NCI-H1105 (cell line): Measurements from ENCODE around the gene NFASC.

Source experiments
- DNase-seq: peaks from one replicate; lab custom pipeline; 2025; lab: John Stamatoyannopoulos, UW

NFASC gene

GRCh38 chr1:205009670-205010069 is 139.0 kb downstream of the NFASC start:
- no peak for DNase-seq

GRCh38 chr1:205012391-205013140 is 141.9 kb downstream of the NFASC start:
- DNase-seq: no peak

GRCh38 chr1:205013683-205014367 is 143.2 kb downstream of the NFASC start:
- DNase-seq: peak; percentile 67

- no peak for DNase-seq
Observed at GRCh38 chr1:205014783-205015182, 144.1 kb downstream of the NFASC start.

GRCh38 chr1:205015241-205015640 is 144.6 kb downstream of the NFASC start:
- DNase-seq: no peak

GRCh38 chr1:205016075-205016474 is 145.4 kb downstream of the NFASC start:
- DNase-seq: no peak

GRCh38 chr1:205016584-205016983 is 145.9 kb downstream of the NFASC start:
- DNase-seq: no peak

- no peak for DNase-seq
Observed at GRCh38 chr1:205017001-205017400, 146.3 kb downstream of the NFASC start.

GRCh38 chr1:205017766-205018165 is 147.1 kb downstream of the NFASC start:
- DNase-seq: no peak

GRCh38 chr1:205018381-205018780 is 147.7 kb downstream of the NFASC start:
- no peak for DNase-seq

GRCh38 chr1:205020466-205020865 is 149.8 kb downstream of the NFASC start:
- no peak for DNase-seq

- no peak for DNase-seq
Observed at GRCh38 chr1:205024679-205025078, 154.0 kb downstream of the NFASC start.

- no peak for DNase-seq
Observed at GRCh38 chr1:205025239-205025638, 154.6 kb downstream of the NFASC start.

- DNase-seq: no peak
Observed at GRCh38 chr1:205026181-205026580, 155.5 kb downstream of the NFASC start.

GRCh38 chr1:205028390-205028789 is 157.7 kb downstream of the NFASC start:
- DNase-seq: no peak

- DNase-seq: no peak
Observed at GRCh38 chr1:205028924-205029323, 158.3 kb downstream of the NFASC start.

- no peak for DNase-seq
Observed at GRCh38 chr1:205030241-205030640, 159.6 kb downstream of the NFASC start.

GRCh38 chr1:205030896-205031295 is 160.2 kb downstream of the NFASC start:
- no peak for DNase-seq

- no peak for DNase-seq
Observed at GRCh38 chr1:205032508-205032907, 161.8 kb downstream of the NFASC start.

- no peak for DNase-seq
Observed at GRCh38 chr1:205037539-205037938, 166.9 kb downstream of the NFASC start.

GRCh38 chr1:205038132-205038786 is 167.6 kb downstream of the NFASC start:
- no peak for DNase-seq

GRCh38 chr1:205041001-205041715 is 170.5 kb downstream of the NFASC start:
- no peak for DNase-seq
